OCI-LY7 (cell line): ENCODE measurements around the gene PLXDC1. TPM values are rescaled to one million over a fixed set of nuclear protein-coding genes. Genes with fewer than 3 reads are reported as not detected.
A peak's percentile ranks its signal among the peaks of the same experiment; 100 is the strongest.

ENCODE experiments used
- BruUV-seq: library from RNA; stranded (reverse); fragments of 400-500 nt; replicated peaks from 2 replicates; lab custom pipeline; 2021; lab: Mats Ljungman, UMichigan
- CTCF ChIA-PET: fragments of 300-600 bp; sonication (Branson Sonifier 250); formaldehyde crosslinking; loops from one replicate; lab custom pipeline; 2022; ENCODE audit warnings: antibody characterized with exemption; ENCODE audit not compliant: unreplicated experiment; lab: Charles Lee
- POLR2A ChIA-PET: fragments of 300-600 bp; sonication (Branson Sonifier 250); formaldehyde crosslinking; loops from one replicate; lab custom pipeline; 2022; ENCODE audit warnings: antibody characterized with exemption; lab: Charles Lee
- DNase-seq: peaks from one replicate; pipeline ENCODE4 v3.0.0-alpha.2; 2015; ENCODE audit warnings: low spot score
- H2AFZ ChIP-seq: fragments of 200-600 bp; sonication (generic), shearing (Covaris generic); 2 replicates; pipeline ENCODE4 v1.6.1; 2014; ENCODE audit warnings: mild to moderate bottlenecking, antibody characterized with exemption, low read length, moderate library complexity
- H3K27ac ChIP-seq: fragments of 200-600 bp; sonication (generic); 2 replicates; pipeline ENCODE4 v1.5.1; 2014; ENCODE audit warnings: mixed run types, low read depth, mild to moderate bottlenecking, moderate library complexity, low read length, inconsistent platforms; ENCODE audit not compliant: poor library complexity, severe bottlenecking
- H3K36me3 ChIP-seq: fragments of 200-600 bp; sonication (generic); 2 replicates; pipeline ENCODE4 v1.6.1; 2014; ENCODE audit warnings: mild to moderate bottlenecking, antibody characterized with exemption, low read length, moderate library complexity, mixed read lengths; ENCODE audit not compliant: insufficient read depth
- H3K4me1 ChIP-seq: fragments of 200-600 bp; sonication (generic); 2 replicates; pipeline ENCODE4 v1.5.1; 2014; ENCODE audit warnings: mild to moderate bottlenecking, low read length; ENCODE audit not compliant: insufficient read depth, poor library complexity, severe bottlenecking
- H3K4me2 ChIP-seq: fragments of 200-600 bp; sonication (generic); 2 replicates; pipeline ENCODE4 v1.6.1; 2014; ENCODE audit warnings: mild to moderate bottlenecking, low read length
- H3K4me3 ChIP-seq: fragments of 200-600 bp; sonication (generic); 2 replicates; pipeline ENCODE4 v1.5.1; 2014; ENCODE audit warnings: mild to moderate bottlenecking, low read depth, low read length; ENCODE audit not compliant: poor library complexity, severe bottlenecking
- H3K79me2 ChIP-seq: fragments of 200-600 bp; sonication (generic); 2 replicates; pipeline ENCODE4 v1.6.1; 2016; ENCODE audit warnings: low read depth, mild to moderate bottlenecking, low read length, moderate library complexity, mixed read lengths; ENCODE audit not compliant: insufficient read depth
- H3K9me2 ChIP-seq: fragments of 200-600 bp; sonication (generic); 2 replicates; pipeline ENCODE4 v1.6.1; 2016; ENCODE audit warnings: mild to moderate bottlenecking, low read length, mixed read lengths; ENCODE audit not compliant: insufficient read depth
- H3K9me3 ChIP-seq: fragments of 200-600 bp; sonication (generic); 2 replicates; pipeline ENCODE4 v1.6.1; 2014; ENCODE audit warnings: mild to moderate bottlenecking, mixed run types, low read length, mixed read lengths
- H4K20me1 ChIP-seq: fragments of 200-600 bp; sonication (generic); 2 replicates; pipeline ENCODE4 v1.6.1; 2014; ENCODE audit warnings: mild to moderate bottlenecking, antibody characterized with exemption, low read length, moderate library complexity, mixed read lengths; ENCODE audit not compliant: insufficient read depth
- CTCF ChIP-seq: fragments of 200-600 bp; sonication (generic); conservative IDR thresholded peaks from 2 replicates; pipeline ENCODE4 v1.5.1; 2014; ENCODE audit warnings: mild to moderate bottlenecking, antibody characterized with exemption, low read length, moderate library complexity, mixed read lengths
- EZH2phosphoT487 ChIP-seq: fragments of 200-600 bp; sonication (generic); IDR thresholded peaks from 2 replicates; pipeline ENCODE4 v1.6.1; 2018; ENCODE audit warnings: low read depth, borderline replicate concordance, mild to moderate bottlenecking, mixed run types, antibody characterized with exemption, low read length, moderate library complexity, mixed read lengths
- intact Hi-C: fragments of 100-400 bp; cut with micrococcal nuclease; formaldehyde crosslinking; loops from one replicate; pipeline ENCODE4 v1.10.0; 2022; ENCODE audit not compliant: unreplicated experiment
- total RNA-seq, 2 experiments: library from RNA; depleted of rRNA in 1 of 2; stranded (reverse); fragments of >200 nt in 1 of 2; shearing (Covaris generic) in 1 of 2; gene quantifications; 2 replicates each; pipeline ENCODE4 v1.2.3, GENCODE V29; 2014 to 2022

The PLXDC1 gene
- total RNA-seq, 2 experiments from 2014 or later: 0.13 to 0.67 TPM

DNA sequence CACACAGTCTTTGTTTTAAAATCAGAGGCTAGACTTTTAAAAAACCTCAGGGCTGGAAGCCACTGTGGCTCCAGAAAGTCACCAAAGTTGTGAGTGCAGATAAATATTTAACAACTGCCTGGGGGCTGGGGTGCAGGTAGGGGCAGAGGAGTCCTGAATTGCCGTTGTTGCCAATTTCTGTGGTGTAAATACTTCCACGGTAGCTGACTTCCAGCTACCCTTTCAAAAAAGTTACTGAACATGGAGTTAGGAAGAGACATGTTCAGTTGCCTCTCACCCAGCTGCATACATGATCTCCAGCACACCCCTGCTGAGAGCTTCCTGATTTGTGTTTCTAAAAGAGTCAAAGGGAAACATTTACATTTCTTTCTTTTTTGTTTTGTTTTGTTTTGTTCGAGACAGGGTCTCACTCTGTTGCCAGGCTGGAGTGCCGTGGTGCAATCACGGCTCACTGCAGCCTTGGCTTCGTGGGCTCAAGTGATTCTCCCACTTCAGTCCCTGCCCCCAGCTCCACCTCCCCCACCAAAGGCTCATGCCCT is 58.7 kb downstream of the PLXDC1 start:
- Histone ChIP-seq H4K20me1 (no peaks in the 10 kb centered on the region), H2AFZ (peak overlapping the region; percentile 98), H3K9me2 (no peaks in the 10 kb centered on the region), H3K36me3 (no peaks in the 10 kb centered on the region), H3K27ac (peak overlapping the region; percentile 63), H3K9me3 (no peaks in the 10 kb centered on the region), H3K4me1 (peaks cover 51% of the 10 kb centered on the region), H3K4me2 (peak overlapping the region; percentile 76), H3K4me3 (peak overlapping the region; percentile 59), H3K79me2 (no peaks in the 10 kb centered on the region)
- peak; percentile 55 for DNase-seq
- intact Hi-C loops: loop anchor here (10.0 kb wide), 1 partner anchor 62 kb away; the partner anchor contains the start of gene PLXDC1
- BruUV-seq: no TSS peak
- POLR2A ChIA-PET: interaction anchor here (0.6 to 1.0 kb wide), 3 partner anchors 48 to 60 kb away, joined by 3 read pairs; no protein-coding TSS in a partner anchor
- CTCF ChIA-PET: interaction anchor here (0.5 to 1.3 kb wide), 4 partner anchors 21 to 110 kb away, joined by 4 to 5 read pairs (median 4); no protein-coding TSS in a partner anchor
- no peak for TF ChIP-seq CTCF
- TF ChIP-seq EZH2phosphoT487: no peak

DNA sequence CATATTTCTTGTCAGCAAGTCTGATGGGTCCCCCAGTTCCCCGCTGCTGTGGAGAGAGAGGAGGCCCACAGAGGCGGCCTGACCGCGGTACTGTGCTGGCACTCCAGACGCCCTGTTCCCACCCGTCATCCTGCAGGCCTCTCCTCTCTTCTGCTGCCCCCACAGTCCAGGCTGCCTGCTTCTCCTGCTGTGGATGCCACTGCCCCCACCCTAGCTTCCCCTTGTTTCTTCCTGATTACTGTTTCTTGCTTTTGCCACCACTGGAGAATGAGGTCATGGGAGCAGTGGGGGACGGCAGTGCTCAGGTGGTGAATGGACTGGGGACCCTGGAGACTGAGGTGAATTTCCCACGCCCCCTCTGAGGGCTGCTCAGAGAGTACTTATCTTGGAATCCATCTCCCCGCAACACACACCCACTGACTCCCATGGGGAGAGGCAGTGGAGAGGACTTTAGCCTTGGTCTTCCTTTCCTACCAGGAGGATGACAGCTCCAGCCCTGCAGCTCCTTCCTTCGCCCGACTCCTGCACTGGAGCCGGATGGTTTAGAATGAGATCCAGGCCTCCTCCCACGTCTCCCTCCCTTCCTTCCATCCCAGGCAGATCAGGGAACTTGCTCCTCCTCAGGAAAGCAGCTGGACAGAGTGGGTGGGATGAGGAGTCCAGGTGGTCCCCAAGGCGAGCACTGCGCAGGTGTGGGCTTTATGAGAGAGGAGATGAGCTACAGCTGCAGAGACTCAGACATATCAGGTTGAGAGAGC is 60.4 kb downstream of the PLXDC1 start:
- DNase-seq: no peak
- Histone ChIP-seq H4K20me1 (no peaks in the 10 kb centered on the region), H3K9me2 (no peaks in the 10 kb centered on the region), H2AFZ (no peak overlapping the region), H3K4me1 (peaks cover 38% of the 10 kb centered on the region), H3K4me3 (no peak overlapping the region), H3K9me3 (no peaks in the 10 kb centered on the region), H3K36me3 (no peaks in the 10 kb centered on the region), H3K4me2 (no peak overlapping the region), H3K27ac (no peak overlapping the region), H3K79me2 (no peaks in the 10 kb centered on the region)
- ChIA-PET CTCF (no interaction called here), POLR2A (no interaction called here)
- intact Hi-C loops: loop anchor here (10.0 kb wide), 1 partner anchor 64 kb away; the partner anchor contains the start of gene PLXDC1
- TF ChIP-seq EZH2phosphoT487 (no peak), CTCF (no peak)
- BruUV-seq: no TSS peak
